ENCODE data around the gene CDK19. TPM values are rescaled to one million over a fixed set of nuclear protein-coding genes. Genes with fewer than 3 reads are reported as not detected.
"Not testable (repeated sequence)": the region's sequence is repeated elsewhere in the genome, so short reads cannot be mapped to it uniquely, and the experiment has no call there.

The CDK19 gene
- polyA plus RNA-seq, 1 donor (not counting 4 experiments of a cell fraction or from before 2014, with no cell fraction given), result 6.4 TPM

DNA sequence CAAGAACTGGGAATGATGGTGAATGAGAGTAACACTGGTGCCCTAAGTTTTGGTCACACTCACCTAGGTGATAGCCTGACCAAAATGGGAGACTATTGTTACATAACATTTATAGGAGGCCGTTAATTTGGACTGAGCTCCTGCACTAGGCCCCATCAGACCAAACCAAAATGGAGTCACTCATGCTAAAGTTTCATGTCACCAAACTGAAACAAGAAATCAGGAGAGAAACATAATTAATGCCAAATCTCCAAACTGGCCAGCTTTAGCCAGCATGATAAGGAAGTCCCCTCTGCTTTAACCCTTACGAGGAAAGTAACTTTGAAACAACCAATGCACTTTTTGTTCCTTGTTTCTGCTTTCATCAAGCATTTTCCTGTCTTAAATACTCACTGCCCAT is 227.9 kb downstream of the CDK19 start:
- Histone ChIP-seq H3K9me1 (ENCODE audit: control insufficient read depth, extremely low read depth, insufficient read depth, low read length) (no peaks in the 10 kb centered on the region), H4K20me1 (ENCODE audit: control insufficient read depth, extremely low read depth, insufficient read depth, low read length) (no peaks in the 10 kb centered on the region), H2AFZ (ENCODE audit: control insufficient read depth, low read length) (no peak overlapping the region), H3K4me1 (ENCODE audit: control insufficient read depth, extremely low read depth, insufficient read depth, low read length) (no peaks in the 10 kb centered on the region), H3K4me3 (ENCODE audit: control insufficient read depth in 2 of 3, extremely low read depth in 1 of 3, insufficient read depth in 2 of 3, low read depth in 1 of 3, low read length in 3 of 3) (no peak overlapping the region), H3K27ac (ENCODE audit: control insufficient read depth, insufficient read depth, low read length) (no peak overlapping the region), H3K9me3 (ENCODE audit: control insufficient read depth, low read depth, low read length) (no peaks in the 10 kb centered on the region), H3K4me2 (ENCODE audit: control insufficient read depth, extremely low read depth, insufficient read depth, low read depth, low read length) (no peak overlapping the region), H3K36me3 (ENCODE audit: control insufficient read depth in 2 of 2, extremely low read depth in 1 of 2, insufficient read depth in 2 of 2, low read length in 2 of 2) (no peaks in the 10 kb centered on the region), H3K79me2 (ENCODE audit: control insufficient read depth, insufficient read depth, low read length) (no peaks in the 10 kb centered on the region), H3K9ac (ENCODE audit: control insufficient read depth, extremely low read depth, insufficient read depth, low read length) (no peak overlapping the region), H3K27me3 (ENCODE audit: control insufficient read depth, extremely low read depth, insufficient read depth, low read length) (no peaks in the 10 kb centered on the region)
- DNase-seq (ENCODE audit: low read depth, low spot score) (no peak), FAIRE-seq (no peak)
- dilution Hi-C loops (cut with MboI; ENCODE audit: extremely low pct_ligation_motif_present, low sequenced_read_pairs), result no loop called here
- TF ChIP-seq EZH2 (IDR thresholded peaks at IDR 0.05; ENCODE audit: low read length), result no peak
- TF ChIP-seq, protein P1, sequence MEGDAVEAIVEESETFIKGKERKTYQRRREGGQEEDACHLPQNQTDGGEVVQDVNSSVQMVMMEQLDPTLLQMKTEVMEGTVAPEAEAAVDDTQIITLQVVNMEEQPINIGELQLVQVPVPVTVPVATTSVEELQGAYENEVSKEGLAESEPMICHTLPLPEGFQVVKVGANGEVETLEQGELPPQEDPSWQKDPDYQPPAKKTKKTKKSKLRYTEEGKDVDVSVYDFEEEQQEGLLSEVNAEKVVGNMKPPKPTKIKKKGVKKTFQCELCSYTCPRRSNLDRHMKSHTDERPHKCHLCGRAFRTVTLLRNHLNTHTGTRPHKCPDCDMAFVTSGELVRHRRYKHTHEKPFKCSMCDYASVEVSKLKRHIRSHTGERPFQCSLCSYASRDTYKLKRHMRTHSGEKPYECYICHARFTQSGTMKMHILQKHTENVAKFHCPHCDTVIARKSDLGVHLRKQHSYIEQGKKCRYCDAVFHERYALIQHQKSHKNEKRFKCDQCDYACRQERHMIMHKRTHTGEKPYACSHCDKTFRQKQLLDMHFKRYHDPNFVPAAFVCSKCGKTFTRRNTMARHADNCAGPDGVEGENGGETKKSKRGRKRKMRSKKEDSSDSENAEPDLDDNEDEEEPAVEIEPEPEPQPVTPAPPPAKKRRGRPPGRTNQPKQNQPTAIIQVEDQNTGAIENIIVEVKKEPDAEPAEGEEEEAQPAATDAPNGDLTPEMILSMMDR (optimal IDR thresholded peaks at IDR 0.05 in 1 of 3, IDR thresholded peaks at IDR 0.05 in 1 of 3, conservative IDR thresholded peaks at IDR 0.05 in 1 of 3; ENCODE audit: extremely low read depth in 1 of 3, insufficient read depth in 2 of 3, low read length in 3 of 3), result no peak

DNA sequence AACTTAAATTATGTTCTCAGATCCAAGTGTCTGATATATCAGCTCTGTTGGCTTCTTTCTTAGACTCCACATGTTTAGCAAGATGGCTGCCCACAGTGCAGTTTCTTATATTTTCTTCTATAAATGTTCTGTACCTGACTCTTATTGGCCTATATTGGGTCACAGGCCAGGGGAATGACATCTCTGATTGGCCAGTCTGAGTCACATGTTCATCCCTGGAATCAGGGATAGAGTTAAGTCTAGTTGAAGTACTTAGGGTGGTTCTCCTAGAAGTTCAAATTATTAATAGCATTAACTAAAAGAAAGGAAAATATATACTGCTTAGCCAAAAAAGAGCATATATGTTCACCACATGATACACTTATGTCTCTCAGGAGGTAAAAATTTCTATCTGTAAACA is 233.6 kb downstream of the CDK19 start:
- Histone ChIP-seq H3K9me3 (ENCODE audit: control insufficient read depth, low read depth, low read length) (no peaks in the 10 kb centered on the region), H3K27ac (ENCODE audit: control insufficient read depth, insufficient read depth, low read length) (no peak overlapping the region), H3K79me2 (ENCODE audit: control insufficient read depth, insufficient read depth, low read length) (no peaks in the 10 kb centered on the region), H3K36me3 (ENCODE audit: control insufficient read depth in 2 of 2, extremely low read depth in 1 of 2, insufficient read depth in 2 of 2, low read length in 2 of 2) (no peaks in the 10 kb centered on the region), H3K4me1 (ENCODE audit: control insufficient read depth, extremely low read depth, insufficient read depth, low read length) (no peaks in the 10 kb centered on the region), H3K27me3 (ENCODE audit: control insufficient read depth, extremely low read depth, insufficient read depth, low read length) (no peaks in the 10 kb centered on the region), H3K4me2 (ENCODE audit: control insufficient read depth, extremely low read depth, insufficient read depth, low read depth, low read length) (no peak overlapping the region), H3K9ac (ENCODE audit: control insufficient read depth, extremely low read depth, insufficient read depth, low read length) (no peak overlapping the region), H4K20me1 (ENCODE audit: control insufficient read depth, extremely low read depth, insufficient read depth, low read length) (no peaks in the 10 kb centered on the region), H3K4me3 (ENCODE audit: control insufficient read depth in 2 of 3, extremely low read depth in 1 of 3, insufficient read depth in 2 of 3, low read depth in 1 of 3, low read length in 3 of 3) (no peak overlapping the region), H2AFZ (ENCODE audit: control insufficient read depth, low read length) (no peak overlapping the region), H3K9me1 (ENCODE audit: control insufficient read depth, extremely low read depth, insufficient read depth, low read length) (no peaks in the 10 kb centered on the region)
- TF ChIP-seq, protein P1 (optimal IDR thresholded peaks at IDR 0.05 in 1 of 3, IDR thresholded peaks at IDR 0.05 in 1 of 3, conservative IDR thresholded peaks at IDR 0.05 in 1 of 3; ENCODE audit: extremely low read depth in 1 of 3, insufficient read depth in 2 of 3, low read length in 3 of 3), result no peak
- no peak for TF ChIP-seq EZH2 (IDR thresholded peaks at IDR 0.05; ENCODE audit: low read length)
- FAIRE-seq (no peak), DNase-seq (ENCODE audit: low read depth, low spot score) (no peak)
- dilution Hi-C loops (cut with MboI; ENCODE audit: extremely low pct_ligation_motif_present, low sequenced_read_pairs), result no loop called here

DNA sequence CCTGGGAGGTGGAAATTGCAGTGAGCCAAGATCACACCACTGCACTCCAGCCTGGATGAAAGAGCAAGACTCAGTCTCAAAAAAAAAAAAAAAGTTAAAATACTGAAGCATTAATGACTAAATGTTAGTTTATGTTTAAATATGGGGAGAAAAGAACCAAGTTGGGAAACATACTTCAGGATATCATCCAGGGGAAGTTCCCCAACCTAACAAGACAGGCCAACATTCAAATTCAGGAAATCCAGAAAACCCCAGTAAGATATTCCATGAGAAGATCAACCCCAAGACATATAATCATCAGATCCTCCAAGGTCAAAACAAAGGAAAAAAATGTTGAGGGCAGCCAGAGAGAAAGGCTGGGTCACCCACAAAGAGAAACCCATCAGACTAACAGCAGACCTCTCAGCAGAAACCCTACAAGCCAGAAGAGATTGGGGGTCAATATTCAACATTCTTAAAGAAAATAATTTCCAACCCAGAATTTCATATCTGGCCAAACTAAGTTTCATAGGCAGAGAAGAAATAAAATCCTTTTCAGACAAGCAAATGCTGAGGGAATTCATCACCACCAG is 237.6 kb downstream of the CDK19 start:
- H3K27me3 ChIP-seq (ENCODE audit: control insufficient read depth, extremely low read depth, insufficient read depth, low read length); H2AFZ ChIP-seq (ENCODE audit: control insufficient read depth, low read length); H3K4me2 ChIP-seq (ENCODE audit: control insufficient read depth, extremely low read depth, insufficient read depth, low read depth, low read length); H3K36me3 ChIP-seq (ENCODE audit: control insufficient read depth in 2 of 2, extremely low read depth in 1 of 2, insufficient read depth in 2 of 2, low read length in 2 of 2); H3K9me1 ChIP-seq (ENCODE audit: control insufficient read depth, extremely low read depth, insufficient read depth, low read length); DNase-seq (ENCODE audit: low read depth, low spot score); H3K4me1 ChIP-seq (ENCODE audit: control insufficient read depth, extremely low read depth, insufficient read depth, low read length); H3K4me3 ChIP-seq (ENCODE audit: control insufficient read depth in 2 of 3, extremely low read depth in 1 of 3, insufficient read depth in 2 of 3, low read depth in 1 of 3, low read length in 3 of 3); H3K79me2 ChIP-seq (ENCODE audit: control insufficient read depth, insufficient read depth, low read length); H3K9me3 ChIP-seq (ENCODE audit: control insufficient read depth, low read depth, low read length); dilution Hi-C loops (cut with MboI; ENCODE audit: extremely low pct_ligation_motif_present, low sequenced_read_pairs); FAIRE-seq; H3K27ac ChIP-seq (ENCODE audit: control insufficient read depth, insufficient read depth, low read length); H4K20me1 ChIP-seq (ENCODE audit: control insufficient read depth, extremely low read depth, insufficient read depth, low read length); H3K9ac ChIP-seq (ENCODE audit: control insufficient read depth, extremely low read depth, insufficient read depth, low read length): not testable (repeated sequence)
